GM12873 (cell line): ENCODE data around the gene PPT1.

Experiments
- CTCF ChIP-seq: IDR thresholded peaks from 2 replicates; pipeline ENCODE4 v1.5.1; 2012; ENCODE audit warnings: low read depth, mild to moderate bottlenecking, moderate library complexity, low read length, control low read depth; ENCODE audit not compliant: insufficient read depth; ENCODE audit errors: missing control alignments

Gene PPT1

GRCh38 chr1:40059338-40059959, 37.6 kb downstream of the PPT1 start:
- TF ChIP-seq CTCF = peak; percentile 39

- no peak for TF ChIP-seq CTCF
Observed at GRCh38 chr1:40058453-40059337, 38.4 kb downstream of the PPT1 start.

- TF ChIP-seq CTCF = no peak
Observed at GRCh38 chr1:40058097-40058452, 39.0 kb downstream of the PPT1 start.

- no peak for TF ChIP-seq CTCF
Observed at GRCh38 chr1:40057310-40058030, 39.6 kb downstream of the PPT1 start.

DNA sequence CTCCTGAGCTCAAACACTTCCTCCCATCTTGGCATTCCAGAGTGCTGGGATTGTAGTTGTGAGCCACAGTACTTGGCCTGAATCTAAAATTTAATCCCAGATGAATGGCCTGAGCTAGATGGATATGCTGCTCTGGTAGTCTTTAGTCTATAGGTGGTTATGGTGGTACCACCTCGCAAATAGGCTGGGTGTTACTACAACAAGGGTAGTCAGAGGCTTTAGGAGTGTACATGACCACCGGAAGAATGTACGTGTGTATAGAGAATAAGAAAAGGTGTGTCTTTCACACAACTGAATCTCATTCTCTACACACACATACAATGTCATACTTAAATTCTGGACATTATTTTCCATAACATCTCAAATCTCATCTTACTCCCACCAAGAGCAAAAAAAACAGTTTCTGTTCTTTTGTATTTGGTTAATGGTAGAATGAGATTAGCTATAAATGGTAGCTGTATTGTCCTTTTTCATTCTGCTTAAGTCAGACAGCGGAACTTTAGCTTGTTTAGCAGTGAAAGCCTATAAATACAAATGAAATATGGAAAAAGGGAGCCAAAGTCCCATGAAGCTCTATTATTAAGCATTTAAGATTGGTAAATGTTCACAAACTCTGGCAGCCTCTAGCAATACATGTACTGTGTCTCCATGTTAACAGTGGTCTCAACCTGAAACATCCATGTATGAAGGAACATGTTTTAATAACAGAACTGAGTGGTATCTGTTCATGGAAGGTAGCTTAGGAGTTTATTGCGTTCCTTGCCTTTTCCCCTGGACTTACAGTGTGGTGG, 40.3 kb downstream of the PPT1 start:
- no peak for TF ChIP-seq CTCF

DNA sequence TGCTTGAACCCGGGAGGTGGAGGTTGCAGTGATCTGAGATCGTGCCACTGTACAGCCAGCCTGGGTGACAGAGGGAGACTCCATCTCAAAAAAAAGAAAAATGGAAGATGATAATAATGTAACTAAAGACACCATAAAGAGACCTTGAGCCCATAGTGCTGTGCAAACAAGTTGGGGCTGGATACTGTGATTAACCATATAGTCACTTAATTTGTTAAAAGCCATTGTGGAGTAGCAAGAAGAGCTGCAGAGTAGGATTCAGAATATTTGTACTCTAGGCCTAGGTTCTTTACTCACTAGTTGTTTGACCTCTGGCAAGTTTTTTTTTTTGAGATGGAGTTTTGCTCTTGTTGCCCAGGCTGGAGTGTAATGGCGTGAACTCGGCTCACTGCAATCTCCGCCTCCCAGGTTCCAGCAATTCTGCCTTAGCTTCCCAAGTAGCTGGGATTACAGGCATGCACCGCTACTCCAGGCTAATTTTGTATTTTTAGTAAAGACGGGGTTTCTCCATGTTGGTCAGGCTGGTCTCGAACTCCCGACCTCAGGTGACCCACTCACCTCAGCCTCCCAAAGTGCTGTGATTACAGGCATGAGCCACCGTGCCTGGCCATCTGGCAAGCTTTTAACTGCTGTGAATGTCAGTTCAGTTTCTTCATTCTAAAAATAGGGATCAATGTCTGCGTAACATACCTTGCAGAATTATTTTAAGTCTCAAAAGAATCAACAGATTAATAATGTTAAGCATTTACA, 43.7 kb downstream of the PPT1 start:
- TF ChIP-seq CTCF = no peak
